Subcutaneous abdominal adipose tissue (tissue), 5 donors: ENCODE results near the gene HMCES.
A peak's percentile ranks its signal among the peaks of the same experiment; 100 is the strongest.

Experiments used
- H3K27ac ChIP-seq: one replicate; pipeline ENCODE4 v1.7.0; 2013; ENCODE audit warnings: low read depth, mild to moderate bottlenecking, inconsistent platforms, low read length, moderate library complexity
- H3K27me3 ChIP-seq, 5 donors: one replicate each; pipeline ENCODE4 v1.7.0; 2013; ENCODE audit warnings: low read length in 5 of 5, inconsistent platforms in 1 of 5; ENCODE audit not compliant: control insufficient read depth in 5 of 5, insufficient read depth in 4 of 5
- H3K36me3 ChIP-seq, 5 donors: one replicate each; pipeline ENCODE4 v1.7.0; 2013; ENCODE audit warnings: low read length in 5 of 5; ENCODE audit not compliant: control insufficient read depth in 5 of 5, insufficient read depth in 5 of 5
- H3K4me1 ChIP-seq, 5 donors: one replicate each; pipeline ENCODE4 v1.7.0; 2013; ENCODE audit warnings: low read length in 5 of 5, mild to moderate bottlenecking in 3 of 5, moderate library complexity in 1 of 5; ENCODE audit not compliant: control insufficient read depth in 5 of 5, insufficient read depth in 5 of 5
- H3K4me3 ChIP-seq, 5 donors: one replicate each; pipeline ENCODE4 v1.7.0; 2013; ENCODE audit warnings: low read length in 5 of 5, low read depth in 1 of 5
- H3K9ac ChIP-seq, 5 donors: one replicate each; pipeline ENCODE4 v1.7.0; 2013; ENCODE audit warnings: low read length in 5 of 5, mild to moderate bottlenecking in 4 of 5, moderate library complexity in 3 of 5
- H3K9me3 ChIP-seq, 5 donors: one replicate each; pipeline ENCODE4 v1.7.0; 2013; ENCODE audit warnings: low read length in 5 of 5; ENCODE audit not compliant: control insufficient read depth in 5 of 5
- donor health status: healthy.
- donor health status: healthy.
- donor health status: healthy.
- donor health status: healthy.
- donor health status: healthy.

Gene HMCES

DNA sequence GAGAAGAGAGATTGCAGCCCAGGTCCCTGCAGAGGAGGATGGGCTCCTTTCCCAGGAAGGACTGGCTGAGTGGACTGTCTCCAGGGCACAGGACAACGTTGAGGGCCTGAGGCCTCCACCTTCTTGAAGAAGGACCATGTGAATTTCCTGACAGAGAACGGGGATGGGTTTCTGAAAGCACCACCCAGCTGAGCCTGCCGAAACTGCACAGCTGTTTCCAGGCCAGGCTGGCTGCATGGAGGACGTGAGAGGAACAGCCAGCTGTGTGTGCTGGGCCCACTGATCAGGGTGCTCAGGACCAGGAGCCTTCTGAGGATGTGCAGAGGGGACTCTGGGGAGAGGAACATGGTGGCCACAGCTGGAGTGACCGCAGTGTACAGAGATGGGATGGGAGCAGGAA lies 39.2 kb downstream of the HMCES start:
- Histone ChIP-seq H3K36me3 (peaks cover 0 to 31% (median 27%) of the 10 kb centered on the region in 5 donors), H3K27ac (no peak overlapping the region), H3K27me3 (no peaks in the 10 kb centered on the region), H3K4me1 (peaks cover 5 to 41% (median 28%) of the 10 kb centered on the region in 5 donors), H3K9ac (peak overlapping the region in 1 of 5 donors; percentile 6), H3K9me3 (no peaks in the 10 kb centered on the region), H3K4me3 (no peak overlapping the region)

DNA sequence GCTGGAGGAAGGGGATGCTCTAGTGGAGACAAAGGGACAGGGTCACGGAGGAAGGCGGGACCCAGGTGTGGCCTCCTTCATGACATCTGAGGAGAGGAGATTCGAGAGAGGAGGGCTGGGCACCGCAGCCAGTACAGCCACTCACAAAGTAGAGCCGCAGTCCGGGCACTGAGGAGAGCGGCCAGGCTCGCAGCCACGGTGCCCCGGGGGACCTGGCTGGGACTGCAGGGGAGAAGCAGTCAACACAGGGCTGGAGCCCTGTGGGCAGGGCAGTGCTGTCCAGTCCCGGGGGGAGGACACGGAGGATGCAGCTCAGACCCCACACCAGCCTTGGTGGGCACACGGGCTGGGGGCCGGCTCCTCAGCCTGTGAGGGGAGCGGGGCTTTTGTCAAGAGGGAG lies 40.3 kb downstream of the HMCES start:
- H3K9ac ChIP-seq, result no peak overlapping the region
- H3K36me3 ChIP-seq, result peaks cover 0 to 42% (median 32%) of the 10 kb centered on the region in 5 donors
- H3K27ac ChIP-seq, result no peak overlapping the region
- no peak overlapping the region for H3K4me3 ChIP-seq
- no peaks in the 10 kb centered on the region for H3K9me3 ChIP-seq
- peaks cover 3 to 32% (median 21%) of the 10 kb centered on the region in 5 donors for H3K4me1 ChIP-seq
- H3K27me3 ChIP-seq, result no peaks in the 10 kb centered on the region

DNA sequence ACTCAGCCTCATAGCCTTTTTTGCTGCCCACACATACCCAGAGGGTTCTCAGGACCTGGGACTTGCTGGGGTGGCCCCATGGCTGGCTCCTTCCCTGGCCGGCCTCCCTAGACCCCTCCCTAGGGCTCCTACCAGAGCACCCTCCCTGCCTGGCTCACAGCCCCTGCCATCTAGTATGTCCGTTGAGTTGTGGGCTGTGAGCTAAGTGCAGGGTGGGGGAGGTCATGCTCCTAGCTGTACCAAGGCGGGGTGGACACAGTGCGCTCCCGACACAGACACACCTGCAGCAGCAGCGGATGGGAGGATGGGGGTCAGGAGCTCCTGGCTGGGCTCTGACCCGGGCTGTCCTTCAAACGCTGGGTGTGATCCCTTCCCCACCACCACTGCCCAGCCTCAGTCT lies 41.6 kb downstream of the HMCES start:
- H3K27me3 ChIP-seq, result no peaks in the 10 kb centered on the region
- no peak overlapping the region for H3K27ac ChIP-seq
- H3K4me1 ChIP-seq, result peaks cover 0 to 20% (median 13%) of the 10 kb centered on the region in 5 donors
- H3K9ac ChIP-seq, result no peak overlapping the region
- no peaks in the 10 kb centered on the region for H3K9me3 ChIP-seq
- H3K36me3 ChIP-seq, result peaks cover 0 to 55% (median 44%) of the 10 kb centered on the region in 5 donors
- no peak overlapping the region for H3K4me3 ChIP-seq

DNA sequence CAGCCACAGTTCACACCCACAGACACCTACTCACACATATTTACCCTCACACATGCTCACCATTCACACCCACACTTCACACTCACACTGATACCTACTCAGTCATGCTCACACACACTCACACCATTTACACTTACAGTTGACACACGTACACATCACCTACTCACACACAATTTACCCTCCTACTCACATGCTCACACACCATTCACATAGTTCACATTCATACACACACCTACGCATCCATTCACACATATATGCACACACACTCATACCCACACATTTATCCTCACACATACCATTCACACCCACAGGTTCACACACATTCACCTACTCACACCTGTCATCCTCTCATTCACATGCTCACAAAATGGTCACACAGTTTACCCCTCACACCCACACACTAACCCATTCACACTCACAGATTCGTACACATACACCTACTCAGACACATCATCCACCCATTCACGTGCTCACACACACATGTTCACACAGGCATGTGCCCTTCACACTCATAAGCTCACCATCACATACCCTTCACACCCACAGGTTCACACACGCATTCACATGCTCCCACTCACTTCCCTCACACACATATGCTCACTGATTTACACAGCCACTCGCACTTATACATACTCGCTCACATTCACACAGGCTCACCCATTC lies 42.3 kb downstream of the HMCES start:
- Histone ChIP-seq H3K36me3 (peaks cover 0 to 57% (median 44%) of the 10 kb centered on the region in 5 donors), H3K4me3 (no peak overlapping the region), H3K27ac (no peak overlapping the region), H3K4me1 (peaks cover 0 to 20% (median 13%) of the 10 kb centered on the region in 5 donors), H3K9me3 (no peaks in the 10 kb centered on the region), H3K9ac (no peak overlapping the region), H3K27me3 (no peaks in the 10 kb centered on the region)

DNA sequence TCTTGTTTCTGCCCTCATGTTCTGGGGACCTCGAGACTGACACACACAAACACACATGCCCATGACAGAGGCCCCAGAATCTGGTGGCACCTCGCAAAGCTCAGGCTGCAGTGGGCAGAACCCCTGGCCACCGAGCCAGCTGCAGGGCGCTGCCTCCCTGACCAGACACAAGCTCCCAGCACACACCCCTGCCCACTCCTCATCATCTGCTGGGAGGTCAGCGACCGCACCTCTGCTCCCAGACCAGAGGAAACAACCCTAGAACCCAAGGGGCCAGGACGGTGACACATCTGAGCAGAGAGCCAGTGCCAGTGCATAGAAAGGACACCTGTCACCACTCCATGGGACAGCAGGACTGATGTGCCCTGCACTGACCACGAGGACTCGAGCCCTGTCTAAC lies 43.2 kb downstream of the HMCES start:
- Histone ChIP-seq H3K9ac (no peak overlapping the region), H3K4me1 (peaks cover 0 to 16% (median 8%) of the 10 kb centered on the region in 5 donors), H3K4me3 (no peak overlapping the region), H3K9me3 (no peaks in the 10 kb centered on the region), H3K27me3 (no peaks in the 10 kb centered on the region), H3K27ac (no peak overlapping the region), H3K36me3 (peaks cover 0 to 57% (median 44%) of the 10 kb centered on the region in 5 donors)

DNA sequence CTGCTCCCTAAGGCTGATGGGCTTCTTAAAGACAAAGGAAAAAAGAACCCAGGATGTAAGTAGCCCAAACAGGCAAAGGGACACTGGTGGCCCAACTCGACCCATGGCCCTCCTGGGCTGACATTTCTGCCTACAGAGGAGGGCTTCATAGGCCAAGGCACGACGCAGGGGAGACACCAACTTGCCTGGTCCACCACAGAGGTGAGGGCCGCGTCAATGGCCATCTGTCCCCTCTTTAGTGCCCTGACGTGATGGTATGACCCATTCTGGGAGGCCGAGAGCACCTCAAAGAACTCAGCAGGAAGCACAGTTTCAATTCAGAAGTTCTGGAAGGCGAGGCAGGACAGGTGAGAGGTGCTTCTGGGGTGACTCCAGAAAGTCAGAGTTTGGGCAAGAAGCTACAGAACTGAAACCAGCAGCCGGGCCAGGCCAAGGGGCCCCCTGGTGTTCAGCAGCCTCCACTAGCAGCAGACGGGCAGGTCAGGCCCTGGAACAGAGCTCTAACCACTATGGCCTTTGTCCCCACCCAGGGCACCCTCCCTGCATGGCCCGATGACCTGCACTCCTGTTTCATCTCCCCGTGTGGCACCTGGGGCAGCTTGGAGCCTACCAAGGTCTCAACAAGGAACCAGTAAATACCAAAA lies 45.1 kb downstream of the HMCES start:
- no peak overlapping the region for H3K27ac ChIP-seq
- peaks cover 0 to 57% (median 44%) of the 10 kb centered on the region in 5 donors for H3K36me3 ChIP-seq
- no peaks in the 10 kb centered on the region for H3K27me3 ChIP-seq
- H3K9ac ChIP-seq, result no peak overlapping the region
- no peaks in the 10 kb centered on the region for H3K9me3 ChIP-seq
- H3K4me1 ChIP-seq, result peaks cover 0 to 5% (median 0%) of the 10 kb centered on the region in 5 donors
- H3K4me3 ChIP-seq, result no peak overlapping the region

DNA sequence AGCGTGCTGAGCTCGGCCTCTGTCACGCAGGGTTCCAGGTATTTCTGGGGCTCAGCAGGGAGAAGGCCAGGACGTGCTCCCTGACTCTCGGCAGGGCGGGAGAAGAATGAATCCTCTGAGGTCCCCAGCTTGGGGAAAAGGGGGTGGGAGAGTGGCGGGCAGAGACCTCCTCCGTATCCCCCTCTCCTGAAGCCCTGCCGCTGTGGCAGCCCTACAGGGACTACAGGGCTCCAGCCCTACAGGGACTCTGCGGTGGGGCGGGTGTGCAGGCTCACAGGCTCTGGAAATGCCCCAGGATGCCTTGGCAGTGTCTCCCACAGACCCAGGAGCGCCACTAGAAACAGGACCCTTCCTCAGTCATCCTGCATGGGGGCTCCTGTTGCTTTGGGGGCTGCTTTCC lies 46.2 kb downstream of the HMCES start:
- Histone ChIP-seq H3K4me3 (no peak overlapping the region), H3K27ac (no peak overlapping the region), H3K9me3 (no peaks in the 10 kb centered on the region), H3K27me3 (no peaks in the 10 kb centered on the region), H3K36me3 (peaks cover 0 to 50% (median 41%) of the 10 kb centered on the region in 5 donors), H3K9ac (no peak overlapping the region), H3K4me1 (no peaks in the 10 kb centered on the region)

DNA sequence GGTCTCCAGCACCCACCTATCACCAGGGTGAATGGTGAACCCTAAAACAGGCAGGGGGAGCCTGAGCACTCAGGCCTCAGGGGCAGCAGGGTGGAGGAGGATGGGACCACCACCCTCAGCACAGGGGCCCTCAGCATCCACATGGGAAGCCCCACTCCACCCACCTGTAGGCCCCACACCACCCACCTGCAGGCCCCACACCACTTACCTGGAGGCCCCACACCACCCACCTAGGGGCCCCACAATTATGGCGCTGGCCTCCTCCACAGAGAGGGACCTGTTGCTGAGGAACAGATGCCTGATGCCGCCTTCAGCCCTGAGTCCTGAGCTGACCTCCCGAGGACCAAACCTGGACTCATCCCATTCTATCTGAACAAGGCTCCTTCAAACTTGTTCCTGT lies 46.7 kb downstream of the HMCES start:
- Histone ChIP-seq H3K4me3 (no peak overlapping the region), H3K27ac (no peak overlapping the region), H3K9ac (no peak overlapping the region), H3K4me1 (no peaks in the 10 kb centered on the region), H3K27me3 (no peaks in the 10 kb centered on the region), H3K9me3 (no peaks in the 10 kb centered on the region), H3K36me3 (peaks cover 0 to 45% (median 39%) of the 10 kb centered on the region in 5 donors)

DNA sequence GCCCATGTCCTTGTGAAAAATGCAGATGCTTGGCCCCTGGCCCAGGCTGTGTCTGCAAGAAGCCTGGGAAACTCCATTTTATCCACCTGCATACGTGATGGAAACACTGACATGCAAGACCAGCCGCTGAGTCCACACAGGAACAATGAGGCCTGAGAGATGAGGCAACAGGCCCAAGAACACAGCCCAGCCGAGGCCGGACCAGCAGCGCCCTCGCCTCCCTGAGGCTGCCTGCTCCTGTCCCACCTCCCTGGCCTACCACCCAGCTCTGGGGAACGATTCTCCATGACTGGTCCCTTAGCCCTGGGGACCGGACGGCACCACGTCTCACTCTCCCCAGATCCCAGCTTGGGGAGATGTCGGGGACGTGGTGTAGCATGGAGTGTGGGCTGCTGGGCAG lies 47.5 kb downstream of the HMCES start:
- H3K36me3 ChIP-seq, result peaks cover 0 to 37% (median 31%) of the 10 kb centered on the region in 5 donors
- H3K27me3 ChIP-seq, result no peaks in the 10 kb centered on the region
- no peak overlapping the region for H3K4me3 ChIP-seq
- no peak overlapping the region for H3K9ac ChIP-seq
- no peaks in the 10 kb centered on the region for H3K9me3 ChIP-seq
- H3K27ac ChIP-seq, result no peak overlapping the region
- no peaks in the 10 kb centered on the region for H3K4me1 ChIP-seq

DNA sequence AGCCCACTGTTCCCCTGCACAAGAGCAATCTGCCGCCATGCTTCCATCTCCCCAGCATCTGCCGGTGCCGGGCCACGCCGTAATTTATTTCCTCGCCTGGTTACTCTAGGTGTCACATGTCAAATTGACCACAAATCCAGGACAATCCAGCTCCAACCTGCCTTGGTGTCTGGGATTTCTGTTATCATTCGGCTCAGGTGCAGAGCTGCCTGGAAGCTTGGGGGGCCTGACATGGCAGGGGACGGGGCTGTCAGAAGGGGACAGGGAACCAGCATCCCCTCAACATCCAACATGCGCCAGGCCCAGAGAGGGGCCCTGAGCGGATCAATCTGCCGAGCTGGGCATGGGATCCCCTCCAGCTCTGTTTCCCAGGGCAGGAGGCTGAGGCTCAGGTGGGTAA lies 47.9 kb downstream of the HMCES start:
- Histone ChIP-seq H3K9ac (no peak overlapping the region), H3K27ac (no peak overlapping the region), H3K4me3 (no peak overlapping the region), H3K27me3 (no peaks in the 10 kb centered on the region), H3K4me1 (no peaks in the 10 kb centered on the region), H3K9me3 (no peaks in the 10 kb centered on the region), H3K36me3 (peaks cover 0 to 33% (median 26%) of the 10 kb centered on the region in 5 donors)
